RPMI8226 (cell line): Measurements from ENCODE around the gene GTF2F2.

Source experiments
- DNase-seq: peaks from one replicate; pipeline ENCODE4 v3.0.0-alpha.2; 2015

The GTF2F2 gene, protein sequence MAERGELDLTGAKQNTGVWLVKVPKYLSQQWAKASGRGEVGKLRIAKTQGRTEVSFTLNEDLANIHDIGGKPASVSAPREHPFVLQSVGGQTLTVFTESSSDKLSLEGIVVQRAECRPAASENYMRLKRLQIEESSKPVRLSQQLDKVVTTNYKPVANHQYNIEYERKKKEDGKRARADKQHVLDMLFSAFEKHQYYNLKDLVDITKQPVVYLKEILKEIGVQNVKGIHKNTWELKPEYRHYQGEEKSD

DNA sequence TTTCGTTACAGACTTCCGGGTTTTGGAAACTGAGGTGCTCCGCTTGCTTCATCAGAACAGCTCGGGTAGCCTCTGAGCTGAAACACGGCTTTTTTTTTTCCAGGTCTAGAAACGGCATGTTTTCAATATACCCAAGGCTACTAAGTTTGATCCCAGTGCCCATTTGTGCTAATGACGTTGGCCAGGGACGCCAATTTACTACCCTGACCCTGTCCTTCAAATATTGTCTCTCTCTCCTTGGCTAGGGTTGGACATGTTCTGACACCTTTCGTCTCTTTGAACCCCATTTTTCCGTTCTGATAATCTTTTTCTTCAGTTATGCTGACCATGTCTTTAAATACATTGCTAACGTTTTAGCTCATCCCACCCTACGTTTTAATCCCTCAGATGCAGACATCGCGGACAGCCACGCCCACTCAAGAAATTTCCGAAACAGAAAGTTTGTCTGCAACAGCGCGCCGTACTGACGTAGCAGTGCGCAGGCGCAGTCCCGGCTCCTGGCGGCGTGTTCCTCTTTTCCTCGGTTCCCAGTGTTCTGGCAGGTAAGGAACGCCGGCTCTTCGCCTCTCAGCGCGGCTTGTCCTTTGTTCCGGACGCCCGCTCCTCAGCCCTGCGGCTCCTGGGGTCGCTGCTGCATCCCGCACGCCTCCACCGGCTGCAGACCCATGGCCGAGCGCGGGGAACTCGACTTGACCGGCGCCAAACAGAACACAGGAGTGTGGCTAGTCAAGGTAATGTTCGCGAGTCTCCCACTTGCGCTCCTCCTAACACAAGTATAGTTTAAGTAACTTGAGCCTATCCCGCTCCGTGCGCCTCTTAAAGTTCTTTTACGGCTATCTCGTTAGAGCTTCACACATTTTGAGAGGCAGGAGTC lies at the start of gene GTF2F2:
GTF2F2 (plus strand) TSS at position 520 of the 874 bp plus-strand sequence; CDS start at position 666, 146 bp downstream.
- DNase-seq, result peak; percentile 85

DNA sequence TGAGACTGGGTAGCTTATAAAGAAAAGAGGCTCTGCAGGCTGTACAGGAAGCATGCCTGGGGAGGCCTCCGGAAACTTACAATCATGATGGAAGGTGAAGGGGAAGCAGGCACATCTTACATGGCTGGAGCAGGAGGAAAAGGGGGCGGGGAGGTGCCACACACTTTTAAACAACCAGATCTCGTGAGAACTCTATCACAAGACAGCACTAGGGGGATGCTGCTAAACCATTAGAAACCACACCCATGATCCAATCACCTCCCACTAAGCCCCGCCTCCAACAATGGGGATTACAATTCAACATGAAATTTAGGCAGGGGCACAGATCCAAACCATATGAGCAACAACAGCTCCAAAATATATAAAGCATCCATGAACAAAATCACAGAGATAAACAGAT lies 46.5 kb upstream of the GTF2F2 start:
- no peak for DNase-seq

DNA sequence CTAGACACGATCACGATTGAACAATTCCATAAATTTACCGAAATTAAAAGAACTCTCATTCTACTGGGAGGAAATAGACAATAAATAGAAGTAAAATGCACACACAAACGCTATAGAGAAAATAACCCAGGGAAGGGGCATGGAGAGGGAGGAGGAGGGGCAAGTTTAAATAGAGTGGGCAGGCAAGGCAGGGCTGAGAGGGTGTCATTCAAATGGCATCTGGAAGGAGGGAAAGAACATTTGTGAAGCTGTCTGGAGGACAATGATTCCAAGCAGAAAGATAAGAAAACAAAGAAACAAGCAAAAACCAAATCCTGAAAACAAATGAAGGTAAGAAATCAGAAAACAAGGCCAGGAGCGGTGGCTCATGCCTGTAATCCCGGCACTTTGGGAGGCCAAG lies 45.6 kb upstream of the GTF2F2 start:
- no peak for DNase-seq

DNA sequence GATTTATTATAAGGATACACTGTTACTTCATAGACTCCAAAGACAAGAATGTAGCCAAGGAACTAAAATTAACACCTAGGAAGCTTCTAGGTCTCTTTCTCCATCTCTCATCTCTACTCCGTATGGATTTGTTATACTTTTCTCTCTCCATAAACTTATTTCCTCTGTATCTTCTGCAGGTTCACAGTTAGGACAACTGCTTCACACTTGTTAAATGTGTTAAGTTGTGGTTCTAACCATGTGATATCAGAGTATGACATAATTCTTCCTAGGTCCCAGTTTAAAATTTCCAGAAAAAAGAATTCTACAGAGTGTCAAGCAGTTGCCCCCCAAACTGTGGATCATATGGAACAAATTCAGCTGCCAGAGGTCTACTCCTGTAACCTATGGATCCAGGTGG lies 42.3 kb upstream of the GTF2F2 start:
- no peak for DNase-seq

DNA sequence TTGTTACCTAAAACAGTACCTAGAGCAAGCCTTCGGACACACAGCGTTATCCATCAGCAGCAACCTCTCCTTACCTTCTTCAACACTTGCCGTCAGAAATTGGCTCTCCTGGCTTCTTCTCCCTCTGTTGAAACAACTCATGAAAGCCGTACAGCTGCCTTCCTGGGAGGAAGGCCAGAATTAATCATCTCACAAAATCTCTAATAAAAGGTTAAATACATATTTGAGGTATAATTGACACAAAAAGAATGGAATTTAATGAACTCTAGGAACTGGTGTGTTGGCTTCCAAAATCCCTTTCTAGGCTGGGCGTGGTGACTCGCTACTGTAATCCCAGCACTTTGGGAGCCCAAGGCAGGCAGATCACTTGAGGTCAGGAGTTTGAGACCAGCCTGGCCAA lies 37.3 kb upstream of the GTF2F2 start:
- no peak for DNase-seq

DNA sequence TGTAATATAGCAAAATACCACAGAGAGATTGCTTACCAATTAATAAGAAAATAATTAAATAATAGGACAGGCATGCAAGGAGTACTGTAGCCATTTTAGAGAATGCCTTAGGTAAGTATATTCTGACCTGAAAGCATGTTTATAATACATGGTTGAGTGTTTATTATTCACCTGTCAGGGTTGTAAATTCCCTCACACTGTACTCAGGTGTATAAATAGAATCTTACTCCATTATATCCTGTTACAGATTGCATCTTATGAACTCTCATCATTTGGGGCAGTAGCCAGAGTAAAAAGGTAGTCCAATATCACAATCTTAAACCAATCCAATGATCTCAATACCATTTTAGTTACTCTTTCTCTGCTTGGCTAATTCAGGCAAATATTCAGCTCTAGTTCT lies 35.8 kb upstream of the GTF2F2 start:
- DNase-seq, result no peak

DNA sequence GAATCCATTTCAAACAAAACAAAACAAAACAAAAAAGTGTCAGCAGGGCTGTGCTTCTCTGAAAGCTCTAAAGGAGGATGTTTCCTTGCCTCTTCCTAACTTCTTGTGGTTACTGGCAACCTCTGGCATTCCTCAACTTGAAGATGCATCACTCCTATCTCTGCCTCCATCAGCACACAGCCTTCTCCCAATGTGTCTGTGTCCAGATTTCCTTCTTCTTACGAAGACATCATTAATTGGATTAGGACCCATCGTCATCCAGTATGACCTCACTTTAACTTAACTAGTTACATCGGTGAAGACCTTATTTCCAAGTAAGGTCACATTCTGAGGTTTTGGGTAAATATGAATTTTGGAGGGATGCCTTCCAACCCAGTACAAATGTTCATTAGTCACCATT lies 33.8 kb upstream of the GTF2F2 start:
- no peak for DNase-seq

DNA sequence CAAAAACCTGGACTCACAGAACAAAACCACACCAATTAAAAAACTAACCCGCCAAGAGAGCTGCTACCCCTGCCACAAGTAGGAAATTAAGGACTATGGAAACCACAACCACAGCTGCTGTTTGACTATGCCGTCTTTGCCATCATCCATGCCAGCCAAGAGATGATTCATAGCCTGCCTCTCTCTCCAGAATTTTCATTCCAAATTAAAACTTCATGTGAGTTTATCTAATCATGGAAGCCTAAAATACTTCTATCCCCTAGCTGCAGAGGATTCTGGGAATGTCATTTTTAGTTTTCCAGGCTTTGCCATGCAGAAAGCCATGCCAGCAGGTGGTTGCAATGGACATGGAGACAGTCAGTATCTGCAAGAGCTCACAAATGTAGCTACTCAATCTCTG lies 27.6 kb upstream of the GTF2F2 start:
- no peak for DNase-seq

DNA sequence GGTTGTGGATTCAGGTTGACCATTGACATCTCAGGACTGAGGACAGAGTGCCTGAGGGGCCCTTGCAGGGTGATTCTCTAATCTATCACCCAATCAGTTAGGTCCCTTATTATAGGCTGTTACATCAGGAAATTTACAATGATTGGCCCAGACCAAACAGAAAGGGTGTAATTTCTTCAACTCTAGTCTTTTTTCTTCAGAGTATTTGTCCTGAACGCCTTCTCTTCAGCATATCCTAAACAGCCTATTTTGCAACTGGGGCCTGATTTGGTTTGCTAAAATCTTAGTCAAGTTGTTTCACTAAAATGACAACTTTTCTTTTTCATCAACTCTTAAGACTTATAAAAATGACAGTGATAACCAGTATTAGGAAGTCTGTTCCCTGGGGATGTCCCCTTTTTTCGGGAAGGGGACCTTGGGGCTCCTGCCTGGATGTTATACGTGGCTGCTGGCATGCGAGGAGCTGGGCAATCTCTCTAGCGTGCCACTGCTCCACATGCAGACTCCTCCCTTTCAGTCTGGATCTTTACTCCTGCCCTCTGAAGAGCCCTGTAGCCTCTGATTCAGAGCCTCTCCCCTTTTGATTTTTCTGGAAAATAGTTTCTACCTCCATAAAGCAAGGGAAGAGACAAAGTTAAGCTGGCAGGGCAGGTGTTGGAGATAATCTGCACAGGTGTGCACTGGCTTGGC lies 19.6 kb upstream of the GTF2F2 start:
- no peak for DNase-seq

DNA sequence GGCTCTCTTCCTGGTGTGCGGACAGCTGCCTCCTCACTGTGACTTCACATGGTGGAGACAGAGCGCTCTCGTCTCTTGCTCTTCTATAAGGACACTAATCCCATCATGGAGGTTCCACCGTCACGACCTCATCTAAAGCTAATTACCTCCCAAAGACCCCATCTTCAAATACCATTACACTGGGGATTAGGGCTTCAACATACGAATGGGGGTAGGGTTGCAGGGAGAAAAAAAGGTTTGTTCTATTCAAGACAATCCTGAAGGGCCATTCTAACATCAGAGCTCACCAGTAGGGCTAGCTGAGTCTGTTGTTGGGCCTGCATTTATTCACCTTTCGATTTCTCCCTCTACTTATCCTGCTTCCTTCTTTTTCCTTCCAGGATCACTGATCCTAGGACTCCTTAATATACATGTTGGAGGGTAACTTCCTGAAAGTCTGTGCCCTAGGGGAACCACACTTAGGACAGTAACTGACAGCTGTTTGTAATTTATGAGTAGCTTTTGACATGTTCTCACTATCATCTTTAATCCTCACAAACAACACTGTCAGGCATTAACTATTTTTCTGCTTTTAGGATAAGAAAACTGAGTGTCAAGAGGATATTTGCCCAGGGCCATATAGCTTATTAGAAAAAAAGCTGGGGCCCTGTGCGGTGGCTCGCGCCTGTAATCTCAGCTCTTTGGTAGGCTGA lies 18.8 kb upstream of the GTF2F2 start:
- DNase-seq, result no peak

DNA sequence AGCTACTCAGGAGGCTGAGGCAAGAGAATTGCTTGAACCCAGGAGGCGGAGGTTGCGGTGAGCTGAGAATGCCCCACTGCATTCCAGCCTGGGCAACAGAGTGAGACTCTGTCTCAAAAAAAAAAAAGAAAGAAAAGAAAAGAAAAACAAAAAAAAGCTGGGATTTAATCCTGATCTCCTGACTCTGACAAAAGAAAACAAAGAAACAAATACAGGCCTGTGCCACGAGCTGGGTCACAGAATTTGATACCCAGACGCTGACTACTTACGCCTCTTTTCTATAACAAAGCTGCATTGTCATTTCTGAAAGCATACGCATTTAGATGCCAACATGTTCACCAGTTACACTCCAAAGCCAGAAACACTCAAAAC lies 18.2 kb upstream of the GTF2F2 start:
- no peak for DNase-seq

DNA sequence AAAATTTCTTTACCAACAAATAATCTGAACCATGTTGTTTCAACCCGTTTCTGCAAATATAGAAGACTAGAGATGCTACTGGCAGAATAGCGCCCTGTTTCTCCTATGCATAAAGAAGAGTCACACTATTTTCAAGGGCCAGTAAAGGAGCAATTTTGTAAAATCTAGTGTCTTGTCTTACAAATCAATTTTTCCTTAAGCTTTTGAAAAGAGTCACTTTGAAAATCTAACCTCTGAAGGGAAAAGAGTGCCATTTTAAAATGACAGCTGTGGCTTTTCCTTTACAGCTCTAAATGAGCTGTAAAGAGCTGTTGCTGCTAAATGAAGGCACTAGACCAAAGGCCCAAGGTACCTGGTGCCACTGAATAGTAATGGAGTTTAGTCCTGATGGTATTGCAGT lies 16.9 kb upstream of the GTF2F2 start:
- DNase-seq, result no peak

DNA sequence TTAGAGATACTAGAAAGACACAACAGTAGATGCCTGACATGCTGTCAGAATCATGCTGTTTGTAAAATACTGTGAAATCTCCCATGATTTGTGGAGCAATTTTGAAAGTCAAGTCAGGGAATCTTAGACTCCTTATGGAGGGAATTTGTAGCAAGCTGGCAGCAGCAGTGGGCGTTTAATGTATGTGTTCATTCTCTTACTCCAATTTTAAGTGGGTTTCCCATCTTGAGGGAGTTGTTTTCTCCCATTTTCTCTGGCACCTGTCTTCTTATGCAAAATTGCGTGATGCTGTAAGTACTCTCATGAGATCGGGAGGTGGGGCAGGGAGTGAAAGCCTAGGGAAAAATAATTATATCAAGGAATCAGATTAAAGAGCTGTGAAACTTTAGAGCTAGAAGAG lies 16.0 kb upstream of the GTF2F2 start:
- DNase-seq, result no peak

DNA sequence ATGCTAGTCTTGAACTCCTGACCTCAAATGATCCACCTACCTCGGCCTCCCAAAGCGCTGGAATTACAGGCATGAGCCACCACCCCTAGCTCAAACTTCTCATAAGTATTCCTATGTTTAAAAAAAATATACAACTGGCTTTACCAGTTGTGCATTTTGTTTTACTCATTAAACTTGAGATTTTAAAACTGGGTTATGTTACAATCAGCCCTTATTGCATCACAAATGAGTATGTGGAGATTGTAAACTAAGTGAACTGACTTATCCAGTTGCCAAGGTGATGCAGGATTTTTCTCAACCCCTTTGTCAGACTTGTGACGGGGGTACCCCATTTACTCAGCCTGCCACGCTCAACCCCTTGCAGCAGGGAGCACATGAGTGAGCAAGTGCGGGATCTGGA lies 14.4 kb upstream of the GTF2F2 start:
- no peak for DNase-seq

DNA sequence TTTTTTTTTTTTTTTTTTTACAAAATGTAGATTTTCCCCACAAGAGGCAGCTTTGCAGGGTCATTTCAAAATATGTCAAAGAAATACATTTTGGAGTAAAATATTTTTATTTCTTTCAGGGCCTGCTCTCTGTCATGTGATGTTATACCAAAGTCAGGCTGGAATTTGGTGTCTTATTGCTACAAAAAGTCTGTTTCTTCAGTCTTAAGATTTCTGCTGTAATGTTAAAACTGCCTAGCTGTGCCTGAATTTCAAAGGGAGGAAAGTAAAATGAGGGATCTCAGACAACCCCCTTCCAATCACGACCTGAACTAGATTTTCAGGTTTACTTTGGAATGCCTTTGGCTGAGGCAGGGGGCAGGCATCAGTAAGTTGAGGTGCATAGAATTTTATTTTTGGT lies 12.8 kb upstream of the GTF2F2 start:
- no peak for DNase-seq

DNA sequence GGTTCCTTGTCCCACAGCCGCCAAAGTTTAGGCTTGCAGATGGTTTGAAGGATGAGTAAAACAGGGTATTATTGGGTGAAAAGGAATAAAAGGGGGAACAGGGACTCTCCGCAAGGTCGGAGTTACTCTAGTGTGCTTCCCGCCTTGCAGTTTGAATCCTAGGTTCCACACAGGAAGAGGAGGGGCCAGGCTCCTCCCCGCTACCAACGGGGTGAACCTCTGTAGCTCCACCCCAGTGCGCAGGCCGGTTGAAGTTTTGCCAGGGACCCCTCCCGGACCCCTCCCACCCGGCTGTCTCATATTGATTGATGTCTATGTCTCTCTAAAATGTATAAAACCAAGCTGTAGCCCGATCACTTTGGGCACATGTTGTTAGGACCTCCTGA lies 11.6 kb upstream of the GTF2F2 start:
- DNase-seq, result no peak

DNA sequence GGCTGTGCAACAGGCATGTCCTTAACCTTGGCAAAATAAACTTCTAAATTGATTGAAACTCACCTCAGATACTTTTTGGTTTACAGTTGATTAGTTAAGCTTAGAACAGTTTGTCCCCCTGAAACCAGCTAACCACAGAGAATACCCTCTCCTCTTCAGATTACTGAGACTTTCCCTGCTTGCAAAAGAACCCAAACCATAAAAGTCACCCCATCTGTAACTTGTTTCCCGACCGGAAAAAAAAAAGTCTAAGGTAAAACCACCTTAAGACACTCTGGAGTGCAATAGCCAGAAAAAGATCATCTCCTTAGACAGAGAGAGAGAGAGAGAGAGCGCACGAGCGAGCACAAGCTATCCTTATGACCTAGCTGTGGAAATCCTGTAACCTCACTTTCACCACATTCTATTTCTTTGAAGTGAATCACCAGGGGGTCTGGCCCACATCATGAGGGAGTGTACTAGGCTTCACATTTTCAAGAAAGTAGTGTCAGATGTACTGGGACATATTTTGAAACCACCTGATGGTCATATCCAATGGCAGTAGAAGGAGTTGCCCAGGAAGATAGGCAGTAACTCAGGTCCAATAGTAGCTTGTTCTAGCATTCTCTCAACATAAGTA lies 11.1 kb upstream of the GTF2F2 start:
- DNase-seq, result no peak

DNA sequence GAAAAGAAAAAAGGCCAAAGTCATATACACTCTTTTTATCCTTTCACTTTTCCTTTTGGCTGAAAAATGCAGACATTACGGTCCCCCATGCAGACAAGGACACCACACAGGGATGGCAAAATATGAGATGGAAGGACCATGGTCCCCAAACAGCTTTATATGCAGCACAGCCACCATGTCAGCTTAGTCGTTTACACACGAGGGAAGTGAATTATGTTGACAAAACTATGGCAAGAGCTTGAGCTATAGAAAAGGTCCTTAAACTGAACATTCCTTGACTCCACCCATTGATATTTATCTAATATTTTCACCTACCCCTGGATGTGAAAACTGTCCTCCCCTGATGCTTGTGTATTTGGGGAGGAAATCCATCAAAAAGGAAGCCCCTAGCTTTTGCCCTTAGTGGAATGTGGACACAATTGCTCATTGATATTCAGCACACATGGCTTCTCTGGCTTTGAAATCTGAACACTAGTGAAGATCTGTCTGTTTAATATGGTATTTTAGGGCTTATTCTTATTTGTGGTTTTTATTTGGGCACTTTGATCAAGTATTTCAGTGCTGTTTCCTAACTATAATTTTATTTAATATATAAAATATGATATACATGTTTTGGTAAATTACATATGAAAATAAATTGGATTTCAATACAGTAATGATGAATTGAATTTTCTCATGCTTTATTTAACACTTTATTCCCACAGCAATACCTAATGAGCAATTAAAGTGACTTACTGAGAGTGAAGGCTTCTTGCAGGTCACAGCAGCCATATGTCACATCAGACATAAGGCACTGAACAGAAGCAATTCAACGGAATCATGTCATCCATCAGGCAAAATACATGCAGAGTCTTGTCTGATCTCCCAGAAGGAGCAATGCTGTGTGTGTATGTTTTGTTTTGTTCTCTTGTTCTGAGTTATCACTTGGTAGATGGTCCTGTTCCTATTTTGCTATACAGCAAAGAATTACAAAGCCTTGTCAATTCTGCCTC lies 6.8 kb upstream of the GTF2F2 start:
- DNase-seq, result no peak

DNA sequence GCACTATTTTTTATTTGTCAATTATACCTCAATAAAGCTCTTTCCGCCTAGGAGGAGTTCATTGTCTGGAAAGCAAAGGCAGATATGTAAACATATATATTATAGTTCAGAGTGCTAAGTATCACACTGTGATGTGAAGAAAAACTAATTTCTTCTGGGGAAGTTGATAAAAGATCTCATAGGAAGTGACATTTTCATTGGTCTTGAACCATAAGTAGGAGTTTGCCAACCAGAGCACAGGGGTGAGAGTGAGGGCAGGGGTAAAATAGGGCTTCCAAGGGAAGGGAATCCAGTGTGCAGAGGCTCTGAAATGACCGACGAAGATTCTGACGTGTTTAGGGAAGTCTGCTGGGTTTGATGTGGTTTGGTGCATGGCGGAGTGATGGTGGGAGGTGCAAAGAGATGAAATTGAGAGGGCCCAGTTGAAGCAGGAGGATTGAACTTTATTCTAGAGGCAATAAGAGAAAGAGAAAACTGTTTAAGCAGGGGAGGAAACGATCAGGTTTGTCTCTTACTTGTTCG lies 780 bp upstream of the GTF2F2 start:
- DNase-seq, result peak; percentile 3

DNA sequence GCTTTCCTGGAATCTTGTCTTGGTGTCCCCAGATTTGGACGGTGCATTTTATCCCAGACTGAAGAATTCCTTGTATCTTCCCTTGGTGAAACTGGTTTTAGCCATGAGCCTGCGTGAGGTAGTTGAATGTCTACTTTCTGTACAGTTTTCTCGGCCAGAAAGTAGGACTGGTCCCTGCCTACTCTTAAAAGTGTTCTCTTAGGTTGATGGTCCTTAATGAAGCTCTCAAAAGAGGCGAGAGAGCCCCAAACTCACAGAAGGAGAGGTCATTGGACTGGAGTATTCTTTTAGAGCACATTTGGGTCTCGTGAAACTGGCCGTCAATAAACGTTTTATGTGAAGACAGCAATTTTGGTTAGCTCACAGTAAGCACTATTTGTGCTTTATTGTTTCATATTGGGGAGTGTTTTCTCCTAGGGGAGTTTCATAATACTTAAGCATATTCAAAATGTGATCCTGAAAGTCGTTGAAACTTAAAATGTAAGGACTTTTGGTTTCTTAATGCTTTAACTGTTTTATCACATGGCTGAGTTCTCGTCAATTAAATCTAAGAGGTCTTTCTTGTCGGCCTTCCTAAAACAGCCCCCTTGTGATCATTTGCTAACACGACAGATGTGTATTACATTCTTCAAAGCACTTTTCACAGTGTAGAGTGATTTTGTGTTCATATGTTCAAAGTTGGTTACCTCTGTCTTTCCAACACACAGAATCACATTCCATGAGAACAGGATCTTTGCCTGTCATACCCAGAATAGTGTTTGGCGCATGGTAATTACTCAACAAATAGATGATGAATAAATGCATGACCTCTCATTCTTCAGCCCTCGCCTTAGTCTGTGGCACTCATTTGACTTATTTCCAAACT lies 889 bp downstream of the GTF2F2 start:
- peak; percentile 13 for DNase-seq
